Measurements from ENCODE around the gene NAGLU.

NAGLU gene

DNA sequence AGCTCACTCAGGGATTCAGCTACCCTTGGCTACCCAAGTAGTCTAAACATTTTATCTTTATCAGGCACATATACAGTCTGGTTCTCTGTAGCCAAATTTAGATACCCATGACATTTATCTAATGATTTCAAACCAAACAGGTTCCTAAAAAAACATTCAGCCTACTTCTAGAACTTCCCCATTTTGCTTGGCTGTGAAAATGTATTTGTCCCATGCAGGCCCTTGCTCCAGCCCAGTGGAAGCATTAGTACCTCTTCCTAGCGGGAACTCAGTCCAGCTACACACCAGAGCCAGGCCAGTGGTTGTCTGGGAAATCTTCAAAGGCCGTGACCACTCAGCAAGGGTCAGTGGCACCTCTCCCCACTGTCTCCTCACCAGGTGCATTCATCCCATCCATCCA is 26.2 kb upstream of the NAGLU start:
- TF ChIP-seq POLR2A (IDR thresholded peaks at IDR 0.05; ENCODE audit: low read depth, low read length) (no peak), SPI1 (IDR thresholded peaks at IDR 0.05; ENCODE audit: low read depth, low read length) (no peak), PAX5 (IDR thresholded peaks at IDR 0.05; ENCODE audit: insufficient read depth, low read length, severe bottlenecking) (no peak), POLR2AphosphoS5 (IDR thresholded peaks at IDR 0.05; ENCODE audit: low read depth, low read length) (no peak), POU2F2 (IDR thresholded peaks at IDR 0.05; ENCODE audit: low read depth, low read length) (no peak), TAF1 (IDR thresholded peaks at IDR 0.05; ENCODE audit: low read depth, low read length) (no peak)
- DNase-seq (ENCODE audit: insufficient read length, low spot score) (no peak), FAIRE-seq (no peak)

GRCh38 chr17:42512246-42512645 is 23.8 kb upstream of the NAGLU start:
- TF ChIP-seq TAF1 (IDR thresholded peaks at IDR 0.05; ENCODE audit: low read depth, low read length) (no peak), SPI1 (IDR thresholded peaks at IDR 0.05; ENCODE audit: low read depth, low read length) (no peak), PAX5 (IDR thresholded peaks at IDR 0.05; ENCODE audit: insufficient read depth, low read length, severe bottlenecking) (no peak), POU2F2 (IDR thresholded peaks at IDR 0.05; ENCODE audit: low read depth, low read length) (no peak), POLR2AphosphoS5 (IDR thresholded peaks at IDR 0.05; ENCODE audit: low read depth, low read length) (no peak), POLR2A (IDR thresholded peaks at IDR 0.05; ENCODE audit: low read depth, low read length) (no peak)
- no peak for DNase-seq (ENCODE audit: insufficient read length, low spot score)
- FAIRE-seq: no peak

- FAIRE-seq (no peak), DNase-seq (ENCODE audit: insufficient read length, low spot score) (no peak)
- no peak for TF ChIP-seq SPI1 (IDR thresholded peaks at IDR 0.05; ENCODE audit: low read depth, low read length)
- TF ChIP-seq POLR2AphosphoS5 (IDR thresholded peaks at IDR 0.05; ENCODE audit: low read depth, low read length): no peak
- no peak for TF ChIP-seq POLR2A (IDR thresholded peaks at IDR 0.05; ENCODE audit: low read depth, low read length)
- TF ChIP-seq PAX5 (IDR thresholded peaks at IDR 0.05; ENCODE audit: insufficient read depth, low read length, severe bottlenecking): no peak
- no peak for TF ChIP-seq TAF1 (IDR thresholded peaks at IDR 0.05; ENCODE audit: low read depth, low read length)
These were observed 23.2 kb upstream of the NAGLU start for GRCh38 chr17:42512733-42513251.

DNA sequence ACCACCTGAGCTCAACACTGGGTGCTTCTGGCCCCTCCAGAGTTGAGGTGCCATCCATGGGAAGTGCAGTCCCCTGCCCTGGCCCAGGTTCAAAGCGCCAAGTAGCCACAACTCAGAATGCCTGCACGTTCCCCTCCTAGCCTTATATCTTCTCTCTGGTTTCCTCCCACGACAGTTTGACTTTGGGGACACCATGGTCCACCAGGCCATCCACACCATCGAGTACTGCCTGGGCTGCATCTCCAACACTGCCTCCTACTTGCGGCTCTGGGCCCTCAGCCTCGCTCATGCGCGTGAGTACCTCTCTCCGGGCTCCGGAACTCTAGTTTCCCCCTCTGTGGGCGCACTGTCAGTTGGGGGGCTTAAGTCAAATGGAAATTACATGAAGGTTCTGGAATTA is 22.4 kb upstream of the NAGLU start:
- no peak for TF ChIP-seq SPI1 (IDR thresholded peaks at IDR 0.05; ENCODE audit: low read depth, low read length)
- TF ChIP-seq TAF1 (IDR thresholded peaks at IDR 0.05; ENCODE audit: low read depth, low read length): no peak
- no peak for TF ChIP-seq PAX5 (IDR thresholded peaks at IDR 0.05; ENCODE audit: insufficient read depth, low read length, severe bottlenecking)
- no peak for TF ChIP-seq POLR2A (IDR thresholded peaks at IDR 0.05; ENCODE audit: low read depth, low read length)
- TF ChIP-seq POU2F2 (IDR thresholded peaks at IDR 0.05; ENCODE audit: low read depth, low read length): no peak
- no peak for TF ChIP-seq POLR2AphosphoS5 (IDR thresholded peaks at IDR 0.05; ENCODE audit: low read depth, low read length)
- no peak for DNase-seq (ENCODE audit: insufficient read length, low spot score)
- no peak for FAIRE-seq

GRCh38 chr17:42514279-42514678 is 21.8 kb upstream of the NAGLU start:
- DNase-seq (ENCODE audit: insufficient read length, low spot score) (no peak), FAIRE-seq (no peak)
- TF ChIP-seq POLR2A (IDR thresholded peaks at IDR 0.05; ENCODE audit: low read depth, low read length): no peak
- no peak for TF ChIP-seq POLR2AphosphoS5 (IDR thresholded peaks at IDR 0.05; ENCODE audit: low read depth, low read length)
- no peak for TF ChIP-seq POU2F2 (IDR thresholded peaks at IDR 0.05; ENCODE audit: low read depth, low read length)
- TF ChIP-seq SPI1 (IDR thresholded peaks at IDR 0.05; ENCODE audit: low read depth, low read length): no peak
- no peak for TF ChIP-seq TAF1 (IDR thresholded peaks at IDR 0.05; ENCODE audit: low read depth, low read length)
- no peak for TF ChIP-seq PAX5 (IDR thresholded peaks at IDR 0.05; ENCODE audit: insufficient read depth, low read length, severe bottlenecking)

DNA sequence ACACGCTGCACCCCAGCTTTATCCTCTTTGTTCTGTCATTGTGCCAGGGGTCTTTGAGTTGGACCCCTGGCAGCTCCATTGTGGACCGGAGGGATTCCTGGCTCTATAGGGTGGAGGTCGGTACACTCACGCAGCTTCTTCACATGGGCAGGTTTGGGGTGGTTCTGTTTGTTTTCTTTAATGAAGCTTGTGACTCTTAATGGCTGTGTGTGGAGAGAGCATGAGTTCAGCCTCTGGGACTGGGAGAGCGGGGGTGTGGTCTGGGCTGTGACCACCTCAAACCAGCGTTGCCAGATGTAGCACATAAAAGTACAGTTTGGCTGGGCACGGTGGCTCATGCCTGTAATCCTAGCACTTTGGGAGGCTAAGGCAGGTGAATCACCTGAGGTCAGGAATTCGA is 21.2 kb upstream of the NAGLU start:
- DNase-seq (ENCODE audit: insufficient read length, low spot score) (no peak), FAIRE-seq (no peak)
- no peak for TF ChIP-seq PAX5 (IDR thresholded peaks at IDR 0.05; ENCODE audit: insufficient read depth, low read length, severe bottlenecking)
- TF ChIP-seq POLR2A (IDR thresholded peaks at IDR 0.05; ENCODE audit: low read depth, low read length): no peak
- no peak for TF ChIP-seq TAF1 (IDR thresholded peaks at IDR 0.05; ENCODE audit: low read depth, low read length)
- no peak for TF ChIP-seq POU2F2 (IDR thresholded peaks at IDR 0.05; ENCODE audit: low read depth, low read length)
- TF ChIP-seq SPI1 (IDR thresholded peaks at IDR 0.05; ENCODE audit: low read depth, low read length): no peak
- no peak for TF ChIP-seq POLR2AphosphoS5 (IDR thresholded peaks at IDR 0.05; ENCODE audit: low read depth, low read length)

DNA sequence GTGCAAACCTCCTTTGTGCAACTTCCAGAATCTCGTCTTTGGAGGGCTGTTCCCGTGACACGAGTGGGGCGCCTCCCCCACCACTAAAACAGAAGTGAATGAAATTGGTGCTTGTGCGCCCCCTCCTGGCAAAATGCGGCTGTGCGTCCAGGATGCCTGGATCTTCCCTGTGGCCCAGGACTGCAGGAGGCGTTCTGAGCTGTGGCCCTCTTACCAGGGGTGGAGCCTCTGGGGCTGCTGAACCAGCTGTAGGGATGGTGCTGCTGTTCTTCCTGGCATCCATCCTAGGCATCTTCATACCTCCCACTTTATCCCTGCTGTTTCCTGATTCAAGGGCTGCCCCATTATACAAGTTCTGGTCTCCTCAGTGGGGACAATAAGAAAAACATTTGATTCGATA is 18.5 kb upstream of the NAGLU start:
- peak; percentile 74 for DNase-seq (ENCODE audit: insufficient read length, low spot score)
- peak; percentile 89 for FAIRE-seq
- 0 out of 2 replicates have a peak, but pooled peaks have one; percentile 37 for TF ChIP-seq POU2F2 (IDR thresholded peaks at IDR 0.05; ENCODE audit: low read depth, low read length)
- 0 out of 2 replicates have a peak, but pooled peaks have one; percentile 26 for TF ChIP-seq SPI1 (IDR thresholded peaks at IDR 0.05; ENCODE audit: low read depth, low read length)
- TF ChIP-seq POLR2AphosphoS5 (IDR thresholded peaks at IDR 0.05; ENCODE audit: low read depth, low read length): no peak

DNA sequence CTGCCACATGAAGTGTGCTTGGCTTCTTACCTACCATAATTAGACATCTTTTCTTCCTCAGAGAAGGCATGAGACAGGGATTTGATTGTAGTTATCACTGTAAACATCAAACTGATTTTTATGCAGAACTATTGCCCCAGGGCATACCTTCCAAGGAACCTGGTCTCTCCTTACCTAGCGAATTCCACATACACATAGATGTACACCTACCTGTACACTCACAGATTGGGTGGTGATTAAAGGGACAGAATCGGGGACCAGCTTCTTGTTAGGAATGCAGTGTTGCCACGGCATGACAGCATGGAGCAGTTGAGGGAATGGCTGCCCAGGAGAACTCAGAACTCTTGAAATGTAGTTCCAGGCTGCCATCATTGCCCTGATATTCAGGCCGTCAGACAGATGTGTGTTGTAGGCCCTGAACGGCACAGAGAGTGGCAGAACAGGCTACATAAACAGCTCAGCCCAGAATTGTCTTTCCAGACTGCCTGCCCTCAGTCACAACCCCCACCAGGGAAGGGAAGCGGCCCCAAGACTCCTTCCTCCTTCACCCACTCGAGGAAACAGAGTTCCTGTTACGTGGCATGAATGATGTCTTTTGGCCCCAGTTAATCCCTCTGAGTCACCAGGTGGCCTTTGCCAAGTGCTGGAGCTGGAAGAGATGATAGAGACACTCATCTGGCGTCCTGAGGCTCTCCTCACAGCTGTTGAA is 17.8 kb upstream of the NAGLU start:
- TF ChIP-seq POLR2AphosphoS5 (IDR thresholded peaks at IDR 0.05; ENCODE audit: low read depth, low read length): no peak; the same call in 1 of the 2 replicates
- TF ChIP-seq PAX5 (IDR thresholded peaks at IDR 0.05; ENCODE audit: insufficient read depth, low read length, severe bottlenecking): no peak
- FAIRE-seq (no peak), DNase-seq (ENCODE audit: insufficient read length, low spot score) (no peak)

DNA sequence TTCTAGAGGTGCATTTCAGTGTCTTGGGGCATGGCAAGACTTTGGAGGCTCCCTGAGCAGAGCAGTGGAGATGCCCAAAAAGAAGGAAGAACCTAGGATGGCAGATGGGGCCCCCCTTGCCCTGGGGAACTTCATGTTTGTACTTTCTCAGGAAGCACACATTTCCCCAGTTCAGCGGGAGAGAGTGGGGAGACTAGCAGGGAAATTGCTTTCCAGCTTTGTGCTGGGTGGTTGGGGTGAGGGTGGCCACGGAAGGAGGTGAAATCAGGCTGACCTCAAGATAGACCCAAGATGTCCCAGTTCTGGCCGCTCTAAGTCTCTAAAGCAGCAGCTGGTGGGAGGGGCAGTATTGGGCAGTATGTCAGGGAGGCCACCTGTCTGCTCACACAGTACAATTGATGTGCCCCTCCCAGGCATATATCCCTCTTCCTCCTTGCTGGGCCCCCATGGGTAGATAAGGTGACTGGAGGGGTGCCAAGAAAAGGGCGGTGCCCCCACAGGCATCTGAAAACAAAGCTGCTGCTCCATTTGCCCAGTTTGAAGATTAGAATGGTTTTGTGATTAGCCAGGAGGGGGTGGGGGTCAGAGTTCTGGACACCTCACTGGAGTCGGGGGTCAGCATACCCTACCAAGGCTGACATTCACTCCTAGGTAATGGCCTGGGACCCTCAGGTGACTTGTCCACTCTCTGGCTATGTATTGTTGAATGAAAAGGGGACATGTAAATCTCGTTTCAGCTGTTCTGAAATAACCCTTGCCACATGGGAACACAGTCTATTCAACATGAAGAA is 17.1 kb upstream of the NAGLU start:
- no peak for FAIRE-seq
- no peak for DNase-seq (ENCODE audit: insufficient read length, low spot score)
- TF ChIP-seq POLR2AphosphoS5 (IDR thresholded peaks at IDR 0.05; ENCODE audit: low read depth, low read length) (no peak), PAX5 (IDR thresholded peaks at IDR 0.05; ENCODE audit: insufficient read depth, low read length, severe bottlenecking) (no peak), TAF1 (IDR thresholded peaks at IDR 0.05; ENCODE audit: low read depth, low read length) (no peak), SPI1 (IDR thresholded peaks at IDR 0.05; ENCODE audit: low read depth, low read length) (no peak), POU2F2 (IDR thresholded peaks at IDR 0.05; ENCODE audit: low read depth, low read length) (no peak), POLR2A (IDR thresholded peaks at IDR 0.05; ENCODE audit: low read depth, low read length) (no peak)
